Vagina (tissue), 2 donors: ENCODE measurements around the gene CCDC148.

Experiments used
- CTCF ChIP-seq, 3 experiments: fragments of 450-650 bp in 2 of 3; fragments of 200-600 bp in 1 of 3; sonication (generic) in 1 of 3; IDR thresholded peaks; one replicate each; pipeline ENCODE4 v1.5.1; 2017 to 2019; ENCODE audit warnings: antibody characterized with exemption in 3 of 3, mild to moderate bottlenecking in 2 of 3, moderate library complexity in 2 of 3
- POLR2AphosphoS5 ChIP-seq, 2 donors: sonication (generic); formaldehyde crosslinking; IDR thresholded peaks; one replicate each; pipeline ENCODE4 v1.9.0; 2017; ENCODE audit warnings: antibody characterized with exemption in 2 of 2, mild to moderate bottlenecking in 2 of 2, low read depth in 1 of 2; ENCODE audit not compliant: insufficient read depth in 1 of 2

GRCh38 chr2:158214431-158214830, 242.1 kb downstream of the CCDC148 start:
- TF ChIP-seq POLR2AphosphoS5 (IDR thresholded peaks at IDR 0.05; ENCODE audit: insufficient read depth in 1 of 2, low read depth in 1 of 2), result no peak
- TF ChIP-seq CTCF (IDR thresholded peaks at IDR 0.05), result no peak
